T-helper 1 cell treated with Interleukin-12 subunit alpha and Interleukin-12 subunit beta and Interleukin-4 antibody, amounts not matched to agents 30 ng/mL and 1 ng/mL, for 36 hours (primary cell): ENCODE data around the gene ANO7. TPM values are rescaled to one million over a fixed set of nuclear protein-coding genes. Genes with fewer than 3 reads are reported as not detected.

Experiments used
- intact Hi-C: fragments of 100-400 bp; cut with micrococcal nuclease; formaldehyde crosslinking; loops from one replicate; pipeline ENCODE4 v1.15.1; 2024
- total RNA-seq: library from RNA; stranded (reverse); gene quantifications from 2 replicates; pipeline ENCODE4 v1.2.3, GENCODE V29; 2022

ANO7 gene
- total RNA-seq, 1 donor from 2014 or later: 0.61 TPM

DNA sequence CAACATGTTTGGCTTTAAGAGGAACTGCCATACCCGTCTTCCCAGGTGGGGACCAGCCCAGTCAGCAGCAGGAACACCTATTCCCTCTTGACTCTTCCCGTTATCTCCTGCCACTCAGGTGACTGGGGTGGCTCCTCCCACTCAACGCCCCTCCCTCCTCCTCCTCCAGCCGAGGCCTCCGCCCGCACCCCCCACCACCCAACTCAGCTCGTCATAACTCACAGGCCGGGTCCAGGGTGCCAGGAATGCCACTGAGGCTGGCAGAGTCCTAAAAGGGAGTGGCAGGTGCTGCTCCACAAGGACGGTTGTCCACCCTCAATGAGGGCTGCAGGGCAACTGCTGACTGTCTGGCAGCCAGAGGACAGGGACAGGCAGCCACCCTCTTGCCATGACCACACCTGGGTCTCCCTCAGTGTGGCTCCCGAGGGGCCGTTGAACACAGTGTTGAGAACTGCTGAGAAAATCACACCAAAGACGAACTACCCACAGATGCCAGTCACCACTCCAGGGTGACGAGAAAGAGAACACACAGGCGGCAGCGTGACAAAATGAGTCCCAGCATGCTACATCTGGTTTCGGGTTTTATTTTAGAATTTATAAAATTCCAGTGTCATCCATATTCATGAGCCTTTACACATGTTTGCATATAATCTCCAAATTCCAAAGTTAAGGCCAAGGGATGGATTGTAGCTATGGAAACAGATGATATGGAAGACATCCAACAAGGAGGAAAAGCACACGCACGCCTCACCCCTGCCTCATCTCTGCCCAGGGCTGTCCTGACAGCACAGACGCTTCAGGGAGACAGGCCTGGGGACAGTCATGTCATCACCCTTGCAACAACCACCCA, 38.5 kb downstream of the ANO7 start:
- intact Hi-C loops: no loop called here

DNA sequence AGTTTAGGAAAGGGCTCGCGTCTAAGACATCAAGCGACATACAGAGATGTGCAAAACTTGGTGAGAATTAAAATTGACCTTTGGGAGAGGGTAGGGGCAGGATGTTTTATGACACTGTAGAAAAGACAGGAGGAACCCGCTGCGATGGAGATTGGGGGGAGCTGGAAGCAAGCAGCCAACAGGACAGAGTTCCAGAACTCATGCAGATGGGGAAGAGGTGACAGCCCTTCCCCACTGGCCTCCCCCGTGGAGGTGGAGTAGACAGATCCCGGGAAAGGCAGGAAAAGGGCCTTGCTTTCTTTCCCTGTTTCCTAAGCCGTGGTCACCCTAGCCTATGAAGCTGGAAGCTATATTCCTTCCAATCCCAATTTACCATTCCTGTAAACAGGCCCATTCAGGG, 39.1 kb downstream of the ANO7 start:
- intact Hi-C loops: no loop called here

DNA sequence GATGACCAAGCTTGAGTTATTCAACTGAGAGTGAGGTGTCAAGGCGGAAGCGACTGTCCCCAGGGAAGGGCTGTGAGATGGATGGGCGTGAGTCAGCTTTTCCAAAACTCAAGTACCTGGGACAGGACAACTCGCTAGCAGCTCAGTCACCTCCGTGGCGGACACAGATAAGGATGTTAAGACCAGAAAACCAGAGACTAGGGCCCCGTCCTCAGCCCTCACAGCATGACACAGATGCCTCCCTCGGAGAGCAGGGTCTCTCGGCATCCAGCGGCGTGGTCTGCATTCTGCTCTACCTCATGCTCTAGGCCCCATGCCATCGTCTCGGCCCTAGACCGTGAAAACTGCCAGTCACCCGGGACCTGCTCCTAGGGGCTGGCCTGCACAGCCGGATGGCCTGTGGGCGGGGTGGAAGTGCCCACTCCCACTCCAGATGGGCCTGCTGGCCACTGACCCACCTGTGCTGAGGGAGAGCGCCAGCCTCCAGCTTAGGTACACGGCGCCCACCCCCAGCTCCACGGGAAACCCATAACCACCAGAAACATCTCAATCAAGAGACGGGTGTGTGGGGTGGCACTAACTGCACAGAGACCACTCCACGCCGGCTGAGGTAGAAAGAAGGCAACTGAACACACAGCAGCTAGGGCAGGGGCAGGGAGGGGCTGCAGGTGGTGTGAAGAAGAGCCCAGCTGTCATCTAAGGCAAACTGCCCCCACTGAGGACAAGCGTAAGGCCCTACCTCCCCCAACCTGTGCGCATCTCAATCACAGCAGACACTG, 39.8 kb downstream of the ANO7 start:
- intact Hi-C loops: no loop called here

DNA sequence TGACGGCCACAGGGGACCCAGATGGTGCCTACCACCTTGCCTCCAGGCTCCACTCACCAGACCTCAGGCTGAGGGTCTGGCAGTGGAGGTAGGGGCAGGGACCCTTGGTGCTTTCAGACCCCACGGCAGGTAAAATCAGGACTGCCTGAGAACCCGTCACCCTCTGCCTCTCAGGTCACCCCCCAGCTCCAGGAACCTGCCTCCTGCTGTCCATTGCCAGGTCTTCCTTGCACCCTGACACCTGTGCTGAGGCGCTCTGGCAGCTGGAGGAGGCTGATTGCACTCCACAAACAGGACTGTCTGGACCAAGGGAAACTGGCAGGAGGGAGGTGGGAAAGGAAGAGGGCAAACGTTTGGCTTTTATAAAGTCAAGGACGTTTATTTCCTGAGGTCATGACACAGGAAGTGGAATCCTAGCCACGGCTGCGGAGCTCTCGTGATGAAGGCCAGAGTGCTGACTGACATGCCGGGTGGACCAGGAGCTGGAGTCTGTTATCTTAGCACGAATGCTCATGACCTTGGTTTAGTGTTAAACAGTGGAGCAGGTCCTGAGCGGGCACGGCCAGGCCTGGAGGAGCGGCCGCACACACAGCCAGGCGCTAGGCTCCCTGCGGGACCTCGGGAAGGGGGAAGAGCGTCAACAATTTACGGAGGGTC, 40.5 kb downstream of the ANO7 start:
- intact Hi-C loops: no loop called here

DNA sequence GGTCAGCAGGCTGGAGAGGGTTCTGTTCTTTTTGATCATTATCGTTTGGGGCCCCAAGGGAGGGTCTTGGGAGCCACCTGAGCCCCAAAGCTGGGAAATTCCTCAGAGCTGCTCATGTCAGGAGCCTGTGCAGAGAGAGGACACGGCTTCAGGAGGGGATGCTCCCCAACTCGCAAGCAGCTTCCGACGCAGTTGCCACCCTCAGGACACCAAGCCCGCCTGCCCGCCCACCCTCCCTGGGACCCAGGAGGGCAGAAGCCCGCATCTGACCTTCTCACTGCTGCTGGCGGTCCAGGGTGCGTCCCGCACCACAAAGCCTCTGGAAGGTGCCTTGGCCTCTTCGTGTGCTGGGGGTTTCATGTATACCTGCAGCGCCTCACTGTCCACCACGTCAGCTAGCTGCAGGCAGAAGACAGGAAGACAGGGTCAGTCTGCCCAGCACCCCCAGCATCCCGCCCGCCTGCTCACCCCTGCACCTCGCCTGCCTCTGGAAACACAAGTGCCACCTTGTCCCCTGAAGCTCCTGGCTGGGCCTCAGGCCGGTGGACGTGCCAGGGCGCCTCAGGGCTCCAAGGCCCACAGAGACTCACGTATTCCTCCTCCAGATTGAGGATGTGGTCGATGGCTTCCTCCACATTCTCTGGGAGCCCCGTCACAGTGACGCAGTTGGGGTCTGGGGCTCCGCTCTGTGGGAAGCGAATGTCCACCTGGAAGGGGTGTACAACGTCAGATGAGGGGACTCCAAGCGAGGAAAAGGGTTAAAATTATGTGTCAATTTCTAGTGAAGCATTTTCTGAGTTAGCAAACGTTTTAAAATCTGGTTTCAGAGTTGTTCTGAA, 41.3 kb downstream of the ANO7 start:
- intact Hi-C loops: no loop called here

DNA sequence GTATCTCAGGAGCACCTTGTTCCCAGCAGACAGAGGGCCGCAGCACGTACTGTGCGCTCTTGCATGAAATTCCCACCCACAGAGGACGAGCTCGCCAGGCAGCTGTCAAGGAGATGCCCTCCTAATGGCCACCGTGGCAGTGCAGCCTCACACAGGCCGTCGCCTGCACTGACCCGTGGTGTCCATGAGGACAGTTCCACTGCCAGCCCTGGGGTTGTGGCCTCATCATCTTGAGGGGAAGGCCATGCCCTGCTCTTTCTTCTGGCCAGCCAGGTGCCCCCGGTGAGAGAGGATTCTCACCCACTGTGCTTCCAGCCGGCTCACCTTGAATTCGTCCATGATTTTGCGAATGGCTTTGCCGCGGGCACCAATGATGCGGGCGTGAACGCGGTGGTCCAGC, 42.0 kb downstream of the ANO7 start:
- intact Hi-C loops: no loop called here

DNA sequence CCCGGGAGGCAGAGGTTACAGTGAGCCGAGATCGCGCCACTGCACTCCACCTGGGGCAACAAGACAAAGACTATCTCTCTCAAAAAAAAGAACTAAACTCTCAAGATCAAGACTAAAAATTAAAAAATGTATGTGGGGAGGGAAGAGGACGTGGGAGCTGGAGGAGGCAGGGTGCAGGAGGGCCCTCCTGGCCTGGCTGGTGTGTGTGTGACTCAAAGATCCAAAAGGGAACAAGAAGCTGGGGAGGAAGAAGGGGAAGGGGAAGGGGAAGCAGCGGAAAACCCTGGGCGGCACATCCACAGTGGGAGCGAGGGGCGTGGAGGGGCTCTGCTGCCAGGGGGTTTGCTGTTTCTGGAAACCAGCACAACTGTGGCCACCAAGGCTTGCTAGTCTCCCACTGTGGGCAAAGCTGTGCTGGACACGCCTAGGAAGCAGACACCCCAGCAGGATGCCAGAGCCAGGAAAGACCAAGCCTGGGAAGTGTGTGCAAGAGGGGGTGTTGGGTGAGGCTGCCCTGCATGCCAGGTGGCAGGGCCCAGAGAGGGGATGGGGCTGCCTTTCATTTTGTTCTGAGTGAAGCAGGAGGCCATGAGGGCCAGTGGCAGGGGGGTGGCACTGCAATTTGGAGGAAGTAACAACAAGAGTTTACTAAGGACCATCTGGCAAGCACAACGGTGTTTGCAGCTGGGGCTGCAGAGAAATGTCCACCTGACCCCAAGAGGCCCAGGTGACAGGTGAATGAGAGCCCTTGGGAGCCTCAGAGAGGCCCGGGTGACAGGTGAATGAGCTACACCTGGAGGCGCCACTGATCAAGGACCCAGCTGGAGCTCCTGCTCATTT, 44.5 kb downstream of the ANO7 start:
- intact Hi-C loops: no loop called here

DNA sequence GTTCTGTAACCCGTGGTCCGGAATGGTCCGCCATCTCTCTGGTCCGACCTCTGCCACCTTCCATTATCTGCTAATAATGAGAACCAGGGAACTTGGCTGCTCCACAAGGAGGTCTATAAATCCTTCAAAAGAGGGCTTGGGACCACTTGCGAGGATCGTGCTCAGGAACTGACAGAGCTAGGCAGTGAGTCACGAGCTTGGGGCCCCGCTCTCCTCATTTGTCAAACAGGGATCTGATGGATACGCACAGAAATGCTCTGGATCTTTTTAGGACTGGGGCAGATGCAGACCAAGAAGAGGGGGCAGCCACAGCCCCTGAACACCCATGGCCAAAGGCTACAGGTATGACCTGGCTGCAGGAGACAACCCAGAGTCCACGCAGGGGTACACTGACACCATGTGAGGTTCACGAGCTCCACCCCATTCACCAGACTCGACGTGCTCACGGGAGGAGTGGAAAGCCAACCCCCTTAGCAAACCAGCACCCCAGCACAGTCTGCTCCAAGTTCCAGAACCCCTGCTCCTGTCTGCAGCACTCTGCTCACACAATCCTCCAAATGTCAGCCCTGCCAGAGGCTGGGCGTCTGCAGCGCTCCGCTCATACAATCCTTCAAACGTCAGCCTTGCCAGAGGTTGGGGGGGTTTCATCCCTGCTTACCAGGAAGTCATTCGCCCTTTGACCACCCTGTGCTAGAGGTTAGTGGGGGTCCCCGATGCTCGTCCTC, 45.8 kb downstream of the ANO7 start:
- intact Hi-C loops: no loop called here

DNA sequence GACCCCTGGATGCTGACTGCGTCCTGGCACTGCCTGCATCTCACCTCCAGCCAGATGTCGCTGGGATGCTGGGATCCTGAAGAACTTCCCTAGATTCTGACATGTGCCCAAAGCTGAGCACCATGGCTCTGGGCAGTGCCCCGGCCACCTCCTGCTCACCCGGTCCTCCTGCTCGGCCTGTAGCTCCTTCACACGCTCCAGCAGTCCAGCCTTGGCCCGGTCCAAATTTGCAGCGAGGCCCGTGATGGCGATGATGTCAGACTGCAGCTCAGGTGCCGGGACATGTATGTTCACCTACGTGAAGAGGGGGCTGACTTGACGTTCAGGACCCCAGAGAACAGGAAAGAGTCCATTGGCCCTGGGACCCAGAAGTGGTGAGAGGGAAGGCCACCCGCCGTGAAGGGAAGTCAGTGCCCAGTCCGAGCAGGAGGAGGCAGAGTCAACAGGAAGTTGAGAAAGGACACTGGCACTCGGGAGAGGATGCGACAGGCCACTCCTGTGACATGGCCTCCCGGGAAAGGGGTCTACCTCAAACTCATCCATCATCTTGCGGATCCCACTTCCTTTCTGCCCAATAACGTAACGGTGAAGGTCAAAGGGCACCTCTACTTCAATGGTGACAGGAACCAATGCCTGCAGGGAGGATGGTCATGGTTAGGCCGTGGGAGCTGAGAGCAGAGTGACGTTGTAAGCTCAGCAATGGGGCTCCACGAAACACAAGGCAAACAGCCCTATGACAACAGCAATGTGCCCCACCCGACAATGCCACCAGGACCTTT, 46.7 kb downstream of the ANO7 start:
- intact Hi-C loops: no loop called here

DNA sequence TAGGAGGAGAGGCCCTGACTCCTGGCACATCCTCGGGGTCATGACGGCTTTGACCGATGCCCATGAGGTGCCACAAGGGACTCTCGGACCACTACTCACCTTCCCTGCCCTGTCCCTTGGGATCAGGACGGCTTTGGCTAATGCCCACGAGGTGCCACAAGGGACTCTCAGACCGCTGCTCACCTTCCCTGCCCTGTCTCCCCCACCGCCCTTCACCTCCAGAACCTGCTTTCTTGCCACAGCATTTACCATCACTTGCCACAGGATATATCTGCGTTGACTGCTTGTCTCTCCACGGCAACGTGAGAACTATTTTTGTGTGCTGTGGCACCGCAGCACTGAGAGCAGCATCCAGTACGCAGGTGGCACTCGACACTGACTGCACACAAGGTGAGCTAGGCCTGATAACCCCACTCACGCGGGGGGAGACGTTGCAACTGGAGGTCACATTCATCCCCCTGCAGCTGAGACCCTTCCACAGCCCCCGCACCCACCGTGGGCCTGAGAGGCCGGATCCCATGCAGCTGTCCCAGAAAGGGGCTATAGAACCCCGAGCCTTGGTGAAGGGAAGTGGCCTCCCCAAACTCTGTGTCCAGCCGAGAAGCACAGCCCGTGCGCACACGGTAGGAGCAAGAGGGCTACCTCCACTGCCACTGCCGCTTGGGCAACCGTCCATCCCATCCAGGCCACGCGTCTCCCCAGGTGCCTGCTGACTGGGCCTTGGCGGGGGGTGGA, 47.5 kb downstream of the ANO7 start:
- intact Hi-C loops: no loop called here

DNA sequence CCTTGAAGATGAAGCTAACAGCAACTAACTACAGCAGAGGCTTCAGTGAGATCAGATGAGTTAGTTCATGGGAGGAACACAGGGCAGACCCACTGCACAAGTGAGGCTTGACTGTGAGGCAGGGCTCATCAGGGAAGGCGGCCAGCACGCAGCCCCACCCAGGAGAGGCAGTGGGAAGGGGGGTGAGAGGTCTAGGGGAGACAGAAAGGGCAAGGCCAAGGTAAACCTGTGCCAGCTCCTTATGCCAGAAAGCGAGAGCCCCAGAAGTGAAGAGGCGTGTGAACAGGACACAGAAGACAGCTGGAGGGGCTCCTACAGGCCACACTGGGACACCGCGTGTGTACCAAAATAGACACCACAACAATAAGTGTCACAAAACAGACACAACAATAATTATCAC, 48.6 kb downstream of the ANO7 start:
- intact Hi-C loops: no loop called here

DNA sequence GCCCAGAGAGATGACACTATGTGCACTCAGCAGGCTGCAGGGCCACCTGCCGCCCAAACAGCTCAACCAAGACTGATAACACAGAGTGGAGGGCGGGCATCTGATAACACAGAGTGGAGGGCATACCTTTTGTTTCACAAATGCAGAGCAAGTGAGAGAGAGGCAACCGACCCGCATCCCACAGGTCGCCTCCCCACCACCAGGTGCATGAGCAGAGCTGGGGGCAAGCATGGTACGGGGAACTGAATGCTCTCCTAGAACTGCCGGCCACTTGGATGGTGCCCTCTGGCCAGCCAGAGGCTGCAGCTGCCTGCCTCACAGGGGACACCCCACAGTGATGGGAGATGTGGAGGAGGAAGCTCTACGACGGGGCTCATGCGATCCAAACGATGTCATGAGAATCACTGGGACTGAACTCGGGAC, 49.5 kb downstream of the ANO7 start:
- intact Hi-C loops: no loop called here

DNA sequence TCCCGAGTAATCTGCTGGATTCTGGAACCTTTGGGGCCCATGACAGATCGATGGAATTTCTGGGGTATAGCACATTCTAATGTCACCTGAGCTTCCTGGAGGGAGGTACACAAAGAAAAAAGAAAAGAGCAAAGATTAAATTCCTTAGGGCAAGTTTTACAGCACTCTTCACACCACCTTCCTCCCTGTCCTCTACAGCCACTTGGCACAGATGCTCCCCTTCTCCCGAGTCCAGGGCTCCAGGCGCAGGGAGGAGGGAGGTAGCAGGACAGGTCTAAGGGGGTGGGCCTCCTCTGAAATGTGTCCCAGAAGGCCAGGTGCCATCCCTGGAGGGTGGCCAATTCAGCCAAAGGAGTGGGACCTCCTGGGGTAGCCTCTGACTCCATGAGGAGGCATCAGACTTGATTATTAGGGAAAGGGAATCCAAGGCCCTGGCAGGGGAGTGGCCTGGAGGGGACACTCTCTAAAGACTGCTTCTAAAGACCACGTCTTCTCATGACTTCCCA, 50.3 kb downstream of the ANO7 start:
- intact Hi-C loops: no loop called here

DNA sequence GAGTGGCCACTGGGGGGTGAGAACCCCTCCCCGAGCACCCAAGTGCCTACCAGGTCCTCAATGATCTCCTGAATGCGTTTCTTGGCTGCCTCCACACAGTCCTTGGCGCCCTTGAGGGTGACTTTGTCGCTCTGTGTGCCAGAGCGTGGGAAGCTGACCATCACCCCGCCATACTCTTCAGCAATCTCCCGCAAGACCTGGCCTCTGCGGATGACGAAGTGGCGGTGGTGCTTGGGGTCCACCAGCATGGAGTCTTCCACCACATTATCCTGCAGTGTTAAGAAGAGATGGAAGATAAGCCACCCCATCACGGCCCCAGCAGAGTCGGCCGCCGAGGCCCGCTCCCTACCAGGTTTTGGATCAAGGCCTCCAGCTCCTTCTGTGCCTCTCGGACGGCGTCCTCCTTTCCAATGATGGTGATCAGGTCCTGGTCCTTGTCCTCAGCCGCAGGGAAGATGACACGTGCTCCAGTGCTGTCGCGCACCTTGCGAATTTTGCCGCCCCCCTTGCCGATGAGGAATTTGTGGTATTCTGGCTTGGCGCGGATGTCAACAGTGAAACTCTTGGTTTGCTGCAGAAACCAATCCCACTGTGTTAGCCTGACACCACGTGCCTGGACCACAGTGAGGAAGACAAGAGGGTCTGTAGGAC, 51.2 kb downstream of the ANO7 start:
- intact Hi-C loops: no loop called here

DNA sequence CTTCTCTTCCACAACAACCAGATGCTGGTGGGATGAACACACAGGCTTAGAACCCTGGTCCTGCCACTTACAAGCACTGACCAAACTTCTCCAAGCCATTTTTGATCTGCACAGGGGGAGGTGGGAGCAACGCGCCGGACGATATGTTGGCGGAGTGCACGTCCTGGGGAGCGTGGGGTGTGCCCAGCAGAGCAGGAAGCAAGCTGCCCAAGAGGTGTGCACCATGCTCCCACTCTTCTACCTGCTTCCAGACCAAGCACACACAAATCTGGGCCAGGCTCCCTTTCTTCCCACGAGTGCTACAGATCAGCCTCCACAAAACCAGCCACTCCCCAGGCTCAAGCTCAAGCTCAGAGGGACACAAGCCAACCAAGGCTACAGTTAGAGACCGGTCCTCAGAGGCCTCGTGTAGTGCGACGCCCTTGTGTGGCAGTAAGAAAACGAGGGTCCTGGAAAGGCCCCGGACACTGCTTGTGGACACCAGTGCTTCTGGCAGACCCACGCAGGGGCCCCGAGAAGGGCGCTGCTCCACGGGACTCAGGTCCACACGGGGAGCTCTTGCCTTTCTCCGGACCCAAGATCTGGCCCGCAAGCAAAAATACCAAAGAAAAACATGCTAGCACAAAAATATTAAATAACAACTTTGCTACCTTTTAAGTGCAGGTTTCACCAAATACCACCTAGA, 52.0 kb downstream of the ANO7 start:
- intact Hi-C loops: no loop called here

DNA sequence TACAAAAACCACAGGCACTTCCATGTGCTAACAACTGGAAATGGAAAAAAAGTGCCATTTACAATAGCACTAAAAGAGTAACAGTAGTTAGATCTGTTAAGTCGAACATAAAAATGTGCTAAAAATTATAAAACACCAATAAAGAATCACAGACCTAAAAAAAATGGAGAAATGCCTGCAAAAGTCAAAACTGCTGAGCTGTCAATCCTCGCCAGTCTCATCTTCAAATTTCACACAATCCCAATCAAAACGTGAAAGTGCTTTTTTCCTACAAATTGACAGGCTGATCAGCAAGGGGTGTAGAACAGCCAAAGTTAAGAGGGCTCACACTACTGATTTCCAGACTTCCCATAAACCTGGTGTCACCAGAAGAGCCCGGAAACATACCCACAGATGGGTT, 53.2 kb downstream of the ANO7 start:
- intact Hi-C loops: no loop called here

DNA sequence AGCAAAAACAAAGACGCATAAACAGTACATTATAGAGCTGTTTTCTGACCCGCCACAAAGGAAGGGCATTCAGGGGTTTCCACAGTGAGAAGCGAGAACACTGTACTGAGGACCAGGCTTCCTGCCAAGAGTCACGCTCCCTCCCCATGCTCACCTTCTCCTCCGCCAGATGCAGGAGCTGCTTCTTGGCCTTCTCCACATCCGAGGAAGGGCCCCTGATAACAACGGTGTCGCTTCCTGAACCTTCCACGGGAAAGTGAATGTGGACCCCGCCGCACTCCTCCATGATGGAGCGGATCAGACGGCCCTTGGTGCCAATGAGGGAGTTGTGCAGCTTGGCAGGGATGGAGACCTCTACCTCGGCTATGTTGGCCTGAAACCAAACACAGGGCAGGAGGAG, 53.8 kb downstream of the ANO7 start:
- intact Hi-C loops: no loop called here
